IMR-90 (cell line): Measurements from ENCODE around the gene PIP5K1B. TPM values are rescaled to one million over a fixed set of nuclear protein-coding genes. Genes with fewer than 3 reads are reported as not detected.
"Not testable (repeated sequence)": the region's sequence is repeated elsewhere in the genome, so short reads cannot be mapped to it uniquely, and the experiment has no call there.

Experiments used
- ATAC-seq: fragments of 200-7000 bp; cut with Tn5 transposase; 2 replicates; pipeline ENCODE4 v1.9.1; 2020; ENCODE audit warnings: low read depth, mild to moderate bottlenecking, moderate library complexity
- BruUV-seq: library from RNA; stranded (reverse); fragments of 400-500 nt; replicated peaks from 2 replicates; lab custom pipeline; 2021; lab: Mats Ljungman, UMichigan
- CTCF ChIA-PET: fragments of 300-600 bp; formaldehyde crosslinking; extraction: SDS; loops from one replicate; lab custom pipeline; 2021; ENCODE audit warnings: antibody characterized with exemption; lab: Yijun Ruan, JAX
- POLR2A ChIA-PET: fragments of 300-600 bp; sonication (Branson Sonifier 250); formaldehyde crosslinking; loops from one replicate; lab custom pipeline; 2022; ENCODE audit warnings: antibody characterized with exemption; ENCODE audit not compliant: unreplicated experiment; lab: Charles Lee
- DNase-seq: peaks from one replicate; pipeline ENCODE4 v3.0.0; 2013
- H2AFZ ChIP-seq: replicated peaks from 2 replicates; pipeline ENCODE3; 2013; ENCODE audit warnings: low read length, mild to moderate bottlenecking; ENCODE audit not compliant: poor library complexity
- H2AK5ac ChIP-seq: 2 replicates; pipeline ENCODE4 v1.6.1; 2013; ENCODE audit warnings: low read depth, low read length, inconsistent platforms
- H2AK9ac ChIP-seq: replicated peaks from 2 replicates; pipeline ENCODE3; 2013; ENCODE audit warnings: mild to moderate bottlenecking, low read depth, low read length, moderate library complexity; ENCODE audit not compliant: poor library complexity
- H2BK120ac ChIP-seq: 2 replicates; pipeline ENCODE4 v1.6.1; 2013; ENCODE audit warnings: low read depth, low read length, inconsistent platforms
- H2BK15ac ChIP-seq: 3 replicates; pipeline ENCODE4 v1.6.1; 2013; ENCODE audit warnings: low read depth, low read length, inconsistent platforms
- H2BK20ac ChIP-seq: 2 replicates; pipeline ENCODE4 v1.6.1; 2013; ENCODE audit warnings: low read depth, mild to moderate bottlenecking, inconsistent platforms, low read length, moderate library complexity
- H2BK5ac ChIP-seq: 2 replicates; pipeline ENCODE4 v1.6.1; 2013; ENCODE audit warnings: mild to moderate bottlenecking, low read depth, low read length, inconsistent platforms; ENCODE audit not compliant: poor library complexity, severe bottlenecking
- H3K14ac ChIP-seq: replicated peaks from 2 replicates; pipeline ENCODE4 v1.6.1; 2013; ENCODE audit warnings: low read depth, low read length, inconsistent platforms
- H3K18ac ChIP-seq: 2 replicates; pipeline ENCODE4 v1.6.1; 2013; ENCODE audit warnings: low read depth, low read length, control low read depth
- H3K23ac ChIP-seq: 2 replicates; pipeline ENCODE4 v1.6.1; 2013; ENCODE audit warnings: low read depth, low read length, inconsistent platforms
- H3K27ac ChIP-seq: 2 replicates; pipeline ENCODE4 v1.5.1; 2013; ENCODE audit warnings: mild to moderate bottlenecking, control low read depth, low read length; ENCODE audit not compliant: insufficient read depth
- H3K27me3 ChIP-seq: 2 replicates; pipeline ENCODE4 v1.6.1; 2013; ENCODE audit warnings: low read length; ENCODE audit not compliant: control insufficient read depth, insufficient read depth
- H3K36me3 ChIP-seq: 2 replicates; pipeline ENCODE4 v1.6.1; 2013; ENCODE audit warnings: low read length, mixed read lengths; ENCODE audit not compliant: control insufficient read depth, insufficient read depth
- H3K4ac ChIP-seq: 2 replicates; pipeline ENCODE4 v1.6.1; 2013; ENCODE audit warnings: low read depth, low read length, inconsistent platforms
- H3K4me1 ChIP-seq: 2 replicates; pipeline ENCODE4 v1.6.1; 2013; ENCODE audit warnings: low read length, mixed read lengths; ENCODE audit not compliant: control insufficient read depth, insufficient read depth
- H3K4me2 ChIP-seq: 2 replicates; pipeline ENCODE4 v1.6.1; 2013; ENCODE audit warnings: low read depth, mild to moderate bottlenecking, control low read depth, low read length, moderate library complexity
- H3K4me3 ChIP-seq: 2 replicates; pipeline ENCODE4 v1.5.1; 2013; ENCODE audit warnings: low read depth, mild to moderate bottlenecking, control low read depth, low read length, moderate library complexity; ENCODE audit not compliant: insufficient read depth
- H3K56ac ChIP-seq: 2 replicates; pipeline ENCODE4 v1.6.1; 2013; ENCODE audit warnings: low read length, inconsistent platforms; ENCODE audit not compliant: insufficient read depth; ENCODE audit errors: extremely low read depth
- H3K79me1 ChIP-seq, 2 experiments: 2 replicates each; pipeline ENCODE4 v1.6.1; 2013; ENCODE audit warnings: low read length in 2 of 2, inconsistent platforms in 1 of 2, low read depth in 1 of 2
- H3K9ac ChIP-seq: 2 replicates; pipeline ENCODE4 v1.6.1; 2013; ENCODE audit warnings: low read depth, low read length, control low read depth
- H3K9me1 ChIP-seq: 2 replicates; pipeline ENCODE4 v1.6.1; 2013; ENCODE audit warnings: low read length, inconsistent platforms; ENCODE audit not compliant: insufficient read depth
- H3K9me3 ChIP-seq: 2 replicates; pipeline ENCODE4 v1.6.1; 2013; ENCODE audit warnings: low read length; ENCODE audit not compliant: control insufficient read depth, insufficient read depth
- H4K20me1 ChIP-seq: 2 replicates; pipeline ENCODE4 v1.6.1; 2013; ENCODE audit warnings: low read length, inconsistent platforms; ENCODE audit not compliant: insufficient read depth
- H4K5ac ChIP-seq: 2 replicates; pipeline ENCODE4 v1.6.1; 2013; ENCODE audit warnings: mild to moderate bottlenecking, low read depth, low read length, control low read depth
- H4K8ac ChIP-seq, 2 experiments: 2 replicates each; pipeline ENCODE4 v1.6.1; 2013; ENCODE audit warnings: low read depth in 2 of 2, low read length in 2 of 2, control low read depth in 1 of 2, inconsistent platforms in 1 of 2
- H4K91ac ChIP-seq: 2 replicates; pipeline ENCODE4 v1.6.1; 2013; ENCODE audit warnings: low read depth, low read length, inconsistent platforms; ENCODE audit not compliant: insufficient read depth
- WGBS, 2 experiments: methylation state at CpG; one replicate each; pipeline versions ENCODE4 v1.1.5 to v1.1.7; 2013; ENCODE audit warnings: missing lambda C conversion rate in 2 of 2; ENCODE audit not compliant: insufficient read length in 1 of 2; ENCODE audit errors: extremely low coverage in 2 of 2; 5-methylcytosine and 5-hydroxymethylcytosine counted together
- dilution Hi-C: fragments of 300-500 bp; cut with HindIII; formaldehyde crosslinking; loops from one replicate; pipeline ENCODE4 v1.14.3; 2018; ENCODE audit warnings: low sequenced_read_pairs; ENCODE audit not compliant: unreplicated experiment
- in situ Hi-C: fragments of 300-500 bp; cut with MboI; formaldehyde crosslinking; loops from 3 replicates; pipeline ENCODE4 v1.14.3; 2019; ENCODE audit warnings: low sequenced_read_pairs, inconsistent platforms, mixed read lengths
- intact Hi-C: fragments of 100-400 bp; cut with micrococcal nuclease; formaldehyde crosslinking; loops from 2 replicates; pipeline ENCODE4 v1.10.0; 2022
- polyA plus RNA-seq, 3 experiments: library from polyadenylated mRNA; depleted of rRNA; stranded (reverse); fragments of >200 nt; gene quantifications; 2 replicates each; pipeline ENCODE4 v1.2.3, GENCODE V29; 2012; ENCODE audit warnings: low replicate concordance in 1 of 3
- total RNA-seq: library from RNA; depleted of rRNA; stranded (reverse); fragments of >200 nt; gene quantifications from 2 replicates; pipeline ENCODE4 v1.2.3, GENCODE V29; 2012

PIP5K1B gene
- total and polyA plus RNA-seq, 2 of the 4 experiments (the other 2 are of a cell fraction), result not detected

GRCh38 chr9:68699625-68700024, 5.4 kb upstream of the PIP5K1B start:
- POLR2A ChIA-PET, H3K36me3 ChIP-seq, H3K9me3 ChIP-seq, H3K27me3 ChIP-seq, H3K4ac ChIP-seq, ATAC-seq, H3K4me3 ChIP-seq, H3K23ac ChIP-seq, DNase-seq, H3K27ac ChIP-seq, H4K20me1 ChIP-seq, dilution Hi-C loops, H3K18ac ChIP-seq, H2BK5ac ChIP-seq, H3K56ac ChIP-seq, H2AK9ac ChIP-seq, H2AFZ ChIP-seq, in situ Hi-C loops, H3K79me1 ChIP-seq, H4K91ac ChIP-seq, H2BK120ac ChIP-seq, H4K8ac ChIP-seq, BruUV-seq, H3K4me2 ChIP-seq, H3K14ac ChIP-seq, H2AK5ac ChIP-seq, H3K4me1 ChIP-seq, H3K9me1 ChIP-seq, H2BK20ac ChIP-seq, H4K5ac ChIP-seq, H3K9ac ChIP-seq, H2BK15ac ChIP-seq: not testable (repeated sequence)
- WGBS, 2 experiments, result no CpG with 5 or more reads among the region's 2 CpGs
- intact Hi-C loops, result loop anchor here (10.0 kb wide), 1 partner anchor 325 kb away; no protein-coding TSS in a partner anchor
- CTCF ChIA-PET, result interaction anchor here (0.7 kb wide), 1 partner anchor 257 kb away, joined by 3 read pairs; no protein-coding TSS in a partner anchor
